Hepatocyte (in vitro differentiated cells): ENCODE data around the gene TMEM250.

Experiments
- EZH2 ChIP-seq: fragments of 200-600 bp; sonication (generic); IDR thresholded peaks from 2 replicates; pipeline ENCODE4 v1.6.1; 2016; ENCODE audit warnings: antibody characterized with exemption, mild to moderate bottlenecking, borderline replicate concordance
- EZH2phosphoT487 ChIP-seq: fragments of 200-600 bp; sonication (generic); IDR thresholded peaks from one replicate; pipeline ENCODE4 v1.6.1; 2018; ENCODE audit warnings: antibody characterized with exemption, mild to moderate bottlenecking, low read depth, moderate library complexity; ENCODE audit not compliant: unreplicated experiment, severe bottlenecking

- no peak for TF ChIP-seq EZH2phosphoT487
- no peak for TF ChIP-seq EZH2
These were observed 22.1 kb downstream of the TMEM250 start for GRCh38 chr9:136096505-136097001.
